ENCODE data around the gene MFN2.

MFN2 gene

DNA sequence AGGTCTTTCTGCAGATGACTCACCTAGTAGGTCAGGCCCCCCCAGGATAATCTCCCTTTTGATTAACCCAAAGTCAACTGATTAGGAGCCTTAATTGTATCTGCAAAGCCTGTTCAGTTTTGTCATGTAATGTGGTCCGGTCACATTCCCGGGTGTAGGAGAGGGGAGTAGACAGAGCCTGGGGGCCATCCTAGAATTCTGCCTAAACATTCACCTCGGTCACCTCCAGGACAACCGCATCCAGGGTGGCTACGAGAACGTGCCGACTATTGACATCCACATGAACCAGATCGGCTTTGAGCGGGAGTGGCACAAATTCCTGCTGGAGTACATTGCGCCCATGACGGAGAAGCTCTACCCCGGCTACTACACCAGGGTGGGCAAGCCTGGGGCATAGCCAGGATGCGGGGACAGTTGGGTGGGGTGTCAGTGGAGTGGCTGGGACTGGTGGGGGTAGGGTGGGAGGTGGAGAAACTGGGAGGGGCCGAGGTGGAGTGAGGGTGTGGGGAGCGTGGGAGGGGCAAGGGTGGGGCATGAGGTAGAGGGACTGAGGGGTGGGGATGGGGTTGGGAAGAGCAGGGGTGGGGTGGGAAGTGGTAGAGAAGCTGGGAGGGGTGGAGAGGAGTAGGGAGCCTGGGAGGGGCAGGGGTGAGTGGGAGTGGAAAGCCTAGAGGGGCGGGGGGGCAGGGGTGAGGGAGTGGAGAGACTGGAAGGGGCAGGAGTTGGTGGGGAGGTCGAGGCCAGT lies 9.6 kb upstream of the MFN2 start:
- H3K27me3 Mint-ChIP-seq = no peaks in the 10 kb centered on the region
- DNase-seq (no peak), ATAC-seq (replicated peaks) (no peak)
- no peak overlapping the region for H3K27ac Mint-ChIP-seq
- H3K4me3 Mint-ChIP-seq = no peak overlapping the region
- H3K4me1 Mint-ChIP-seq (ENCODE audit: low read depth in 2 of 2) = peaks cover 0 to 4% of the 10 kb centered on the region in 2 donors
- no peaks in the 10 kb centered on the region for H3K9me3 Mint-ChIP-seq
- peaks cover 7% of the 10 kb centered on the region for H3K36me3 Mint-ChIP-seq (ENCODE audit: insufficient read depth)

GRCh38 chr1:11977625-11978024 lies 2.6 kb upstream of the MFN2 start:
- H3K27ac Mint-ChIP-seq = no peak overlapping the region
- DNase-seq = no peak
- H3K27me3 Mint-ChIP-seq = no peaks in the 10 kb centered on the region
- H3K36me3 Mint-ChIP-seq (ENCODE audit: insufficient read depth) = peaks cover 9% of the 10 kb centered on the region
- no peaks in the 10 kb centered on the region for H3K9me3 Mint-ChIP-seq
- peaks cover 21 to 22% of the 10 kb centered on the region in 2 donors for H3K4me1 Mint-ChIP-seq (ENCODE audit: low read depth in 2 of 2)
- no peak for ATAC-seq (replicated peaks)
- no peak overlapping the region for H3K4me3 Mint-ChIP-seq

DNA sequence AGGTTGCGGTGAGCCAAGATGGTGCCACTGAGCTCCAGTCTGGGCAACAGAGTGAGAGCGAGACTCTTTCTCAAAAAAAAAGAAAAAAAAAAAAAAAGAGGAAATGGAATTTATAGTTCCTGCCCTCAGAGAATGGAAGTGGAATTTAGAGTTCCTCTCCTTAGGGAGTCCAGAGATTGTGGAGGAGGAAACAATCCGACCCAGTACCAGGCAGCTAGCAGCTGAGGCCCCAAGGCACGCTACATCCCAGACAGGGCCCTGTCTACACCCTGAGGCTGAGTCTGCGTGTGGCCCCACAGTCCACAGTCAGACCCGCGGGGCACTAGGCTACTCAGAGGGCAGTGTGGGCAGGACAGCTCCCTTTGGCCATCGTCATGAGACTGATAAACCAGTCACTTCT lies 1.9 kb upstream of the MFN2 start:
- Mint-ChIP-seq H3K4me1 (ENCODE audit: low read depth in 2 of 2) (peaks cover 22 to 25% of the 10 kb centered on the region in 2 donors), H3K9me3 (no peaks in the 10 kb centered on the region), H3K27me3 (no peaks in the 10 kb centered on the region), H3K36me3 (ENCODE audit: insufficient read depth) (peaks cover 12% of the 10 kb centered on the region), H3K4me3 (no peak overlapping the region), H3K27ac (no peak overlapping the region)
- ATAC-seq (replicated peaks) (no peak), DNase-seq (no peak)

GRCh38 chr1:11979028-11979850 lies 1.0 kb upstream of the MFN2 start:
- peak overlapping the region; percentile 96 to 98 for H3K27ac Mint-ChIP-seq
- ATAC-seq (replicated peaks) (no peak), DNase-seq (no peak)
- peaks cover 31 to 33% of the 10 kb centered on the region in 2 donors for H3K4me1 Mint-ChIP-seq (ENCODE audit: low read depth in 2 of 2)
- no peaks in the 10 kb centered on the region for H3K9me3 Mint-ChIP-seq
- H3K27me3 Mint-ChIP-seq = no peaks in the 10 kb centered on the region
- H3K4me3 Mint-ChIP-seq = peak overlapping the region; percentile 94 to 97
- peaks cover 14% of the 10 kb centered on the region for H3K36me3 Mint-ChIP-seq (ENCODE audit: insufficient read depth)

- DNase-seq = no peak
- Mint-ChIP-seq H3K36me3 (ENCODE audit: insufficient read depth) (peaks cover 22% of the 10 kb centered on the region), H3K4me1 (ENCODE audit: low read depth in 2 of 2) (peaks cover 34 to 41% of the 10 kb centered on the region in 2 donors), H3K27me3 (no peaks in the 10 kb centered on the region), H3K27ac (peak overlapping the region; percentile 96 to 98), H3K9me3 (no peaks in the 10 kb centered on the region), H3K4me3 (peak overlapping the region; percentile 94 to 97)
- no peak for ATAC-seq (replicated peaks)
Measured at GRCh38 chr1:11980676-11980972, 380 bp downstream of the MFN2 start.

DNA sequence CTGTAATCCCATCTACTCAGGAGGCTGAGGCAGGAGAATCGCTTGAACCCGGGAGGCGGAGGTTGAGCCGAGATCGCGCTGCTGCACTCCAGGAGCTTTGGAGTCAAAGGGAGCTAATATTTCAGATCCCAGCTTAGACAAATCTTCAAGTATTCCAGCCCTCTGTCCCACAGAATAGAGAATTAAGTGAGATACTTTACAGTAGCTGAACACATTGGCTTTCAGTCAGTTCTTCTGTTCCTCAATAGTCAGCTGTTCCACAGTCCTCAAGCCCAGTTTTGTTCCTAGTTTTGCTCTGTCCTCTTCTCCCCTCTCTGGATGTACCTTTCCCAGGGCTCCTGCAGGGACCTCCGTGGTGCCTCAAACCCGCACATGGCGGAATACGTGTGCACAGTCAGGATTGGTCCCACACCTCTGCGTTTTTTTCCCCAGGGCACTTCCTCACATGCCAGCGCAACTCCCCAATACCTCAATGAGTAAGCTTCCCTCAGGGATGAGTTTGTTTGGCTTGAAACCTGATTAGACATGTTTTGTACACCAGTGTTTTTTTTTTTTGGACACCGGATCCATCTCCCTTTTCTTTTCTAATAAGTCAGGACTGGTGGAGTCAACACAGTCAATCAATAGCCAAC lies 1.2 kb downstream of the MFN2 start:
- Mint-ChIP-seq H3K27ac (peak overlapping the region; percentile 96 to 98), H3K36me3 (ENCODE audit: insufficient read depth) (peaks cover 24% of the 10 kb centered on the region), H3K4me1 (ENCODE audit: low read depth in 2 of 2) (peaks cover 41 to 44% of the 10 kb centered on the region in 2 donors), H3K9me3 (no peaks in the 10 kb centered on the region), H3K4me3 (peak overlapping the region; percentile 94 to 97), H3K27me3 (no peaks in the 10 kb centered on the region)
- ATAC-seq (replicated peaks) (no peak), DNase-seq (no peak)

- DNase-seq = no peak
Measured at GRCh38 chr1:11982010-11982392, 1.8 kb downstream of the MFN2 start.

GRCh38 chr1:11984121-11984520 lies 3.9 kb downstream of the MFN2 start:
- no peaks in the 10 kb centered on the region for H3K9me3 Mint-ChIP-seq
- DNase-seq (no peak), ATAC-seq (replicated peaks) (no peak)
- no peaks in the 10 kb centered on the region for H3K27me3 Mint-ChIP-seq
- peaks cover 44 to 47% of the 10 kb centered on the region in 2 donors for H3K4me1 Mint-ChIP-seq (ENCODE audit: low read depth in 2 of 2)
- H3K36me3 Mint-ChIP-seq (ENCODE audit: insufficient read depth) = peaks cover 31% of the 10 kb centered on the region
- no peak overlapping the region for H3K4me3 Mint-ChIP-seq
- peak overlapping the region in 1 of 2 donors; percentile 65 for H3K27ac Mint-ChIP-seq

More at GRCh38 chr1:11982010-11982392, 1.8 kb downstream of the MFN2 start:
- H3K9me3 Mint-ChIP-seq = no peaks in the 10 kb centered on the region
- ATAC-seq (replicated peaks) = no peak
- H3K27ac Mint-ChIP-seq = peak overlapping the region; percentile 52 to 98
- H3K4me3 Mint-ChIP-seq = peak overlapping the region; percentile 94 to 97
- peaks cover 41 to 44% of the 10 kb centered on the region in 2 donors for H3K4me1 Mint-ChIP-seq (ENCODE audit: low read depth in 2 of 2)
- H3K36me3 Mint-ChIP-seq (ENCODE audit: insufficient read depth) = peaks cover 24% of the 10 kb centered on the region
- no peaks in the 10 kb centered on the region for H3K27me3 Mint-ChIP-seq

DNA sequence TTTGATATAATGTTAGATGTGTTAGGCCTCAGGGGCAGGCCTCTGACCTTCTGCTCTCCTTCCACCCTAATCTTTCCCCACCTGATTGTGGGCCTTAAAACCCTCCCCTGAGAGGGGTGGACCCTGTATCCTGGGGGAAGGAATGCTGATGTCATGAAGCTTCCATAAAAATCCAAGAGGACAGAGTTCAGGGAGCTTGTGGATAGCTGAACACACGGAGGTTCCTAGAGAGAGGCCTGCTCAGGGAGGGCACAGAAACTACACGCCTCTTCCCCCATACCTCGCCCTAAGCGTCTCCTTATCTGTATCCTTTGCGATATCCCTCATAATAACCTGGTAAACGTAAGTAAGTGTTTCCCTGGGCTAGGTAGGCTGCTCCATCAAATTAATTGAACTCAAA lies 4.3 kb downstream of the MFN2 start:
- no peak overlapping the region for H3K4me3 Mint-ChIP-seq
- no peak for DNase-seq
- H3K27me3 Mint-ChIP-seq = no peaks in the 10 kb centered on the region
- peaks cover 45% of the 10 kb centered on the region in 2 donors for H3K4me1 Mint-ChIP-seq (ENCODE audit: low read depth in 2 of 2)
- H3K9me3 Mint-ChIP-seq = no peaks in the 10 kb centered on the region
- H3K27ac Mint-ChIP-seq = peak overlapping the region in 1 of 2 donors; percentile 65
- H3K36me3 Mint-ChIP-seq (ENCODE audit: insufficient read depth) = peaks cover 35% of the 10 kb centered on the region
- ATAC-seq (replicated peaks) = no peak

- peak overlapping the region in 1 of 2 donors; percentile 51 for H3K27ac Mint-ChIP-seq
- peaks cover 47 to 48% of the 10 kb centered on the region in 2 donors for H3K4me1 Mint-ChIP-seq (ENCODE audit: low read depth in 2 of 2)
- H3K9me3 Mint-ChIP-seq = no peaks in the 10 kb centered on the region
- H3K4me3 Mint-ChIP-seq = no peak overlapping the region
- peaks cover 41% of the 10 kb centered on the region for H3K36me3 Mint-ChIP-seq (ENCODE audit: insufficient read depth)
- ATAC-seq (replicated peaks) (no peak), DNase-seq (no peak)
- no peaks in the 10 kb centered on the region for H3K27me3 Mint-ChIP-seq
Measured at GRCh38 chr1:11985171-11985570, 4.9 kb downstream of the MFN2 start.

DNA sequence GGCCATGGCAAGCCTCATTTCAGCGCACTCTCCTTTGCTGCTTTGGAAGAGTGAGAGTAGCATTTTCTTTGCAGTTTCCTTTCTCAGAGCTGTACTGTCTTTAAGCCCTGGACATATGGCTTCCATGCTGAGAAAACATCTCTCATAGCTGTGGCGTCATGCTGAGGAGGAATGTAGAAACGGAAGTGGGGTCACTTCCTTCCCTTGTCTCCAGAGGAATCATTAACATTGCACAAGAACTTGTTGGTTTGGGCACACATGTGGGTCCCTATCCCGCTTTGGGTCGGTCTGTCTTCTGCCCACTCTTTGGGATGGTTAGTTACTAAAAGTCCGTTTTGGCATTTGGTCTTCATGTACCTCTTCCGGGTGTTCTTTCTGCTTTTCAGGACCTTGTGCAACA lies 5.6 kb downstream of the MFN2 start:
- H3K9me3 Mint-ChIP-seq = no peaks in the 10 kb centered on the region
- peak overlapping the region in 1 of 2 donors; percentile 51 for H3K27ac Mint-ChIP-seq
- H3K4me3 Mint-ChIP-seq = no peak overlapping the region
- ATAC-seq (replicated peaks) (no peak), DNase-seq (no peak)
- H3K36me3 Mint-ChIP-seq (ENCODE audit: insufficient read depth) = peaks cover 47% of the 10 kb centered on the region
- H3K27me3 Mint-ChIP-seq = no peaks in the 10 kb centered on the region
- H3K4me1 Mint-ChIP-seq (ENCODE audit: low read depth in 2 of 2) = peaks cover 49 to 50% of the 10 kb centered on the region in 2 donors

GRCh38 chr1:11989669-11990068 lies 9.4 kb downstream of the MFN2 start:
- no peak for DNase-seq
- Mint-ChIP-seq H3K4me1 (ENCODE audit: low read depth in 2 of 2) (peaks cover 22 to 27% of the 10 kb centered on the region in 2 donors), H3K4me3 (no peak overlapping the region), H3K27ac (peak overlapping the region; percentile 79 to 83), H3K27me3 (no peaks in the 10 kb centered on the region), H3K9me3 (no peaks in the 10 kb centered on the region), H3K36me3 (ENCODE audit: insufficient read depth) (peaks cover 67% of the 10 kb centered on the region)
- no peak for ATAC-seq (replicated peaks)

- Mint-ChIP-seq H3K27me3 (no peaks in the 10 kb centered on the region), H3K9me3 (no peaks in the 10 kb centered on the region), H3K4me3 (no peak overlapping the region), H3K36me3 (ENCODE audit: insufficient read depth) (peaks cover 60% of the 10 kb centered on the region), H3K4me1 (ENCODE audit: low read depth in 2 of 2) (peaks cover 22 to 24% of the 10 kb centered on the region in 2 donors), H3K27ac (peak overlapping the region in 1 of 2 donors; percentile 83)
- DNase-seq = no peak
- no peak for ATAC-seq (replicated peaks)
Measured at GRCh38 chr1:11990303-11991032, 10.2 kb downstream of the MFN2 start.
